GM12878 (cell line): Measurements from ENCODE around the gene SPRYD7. TPM values are rescaled to one million over a fixed set of nuclear protein-coding genes. Genes with fewer than 3 reads are reported as not detected.

Source experiments
- ATAC-seq: fragments of 200-7000 bp; cut with Tn5 transposase; 3 replicates; pipeline ENCODE4 v1.9.1; 2020; ENCODE audit warnings: mild to moderate bottlenecking, moderate library complexity
- BruUV-seq: library from RNA; stranded (reverse); fragments of 400-500 nt; replicated peaks from 2 replicates; lab custom pipeline; 2021; lab: Mats Ljungman, UMichigan
- CTCF ChIA-PET: fragments of 300-600 bp; sonication (Branson Sonifier 250); formaldehyde crosslinking; extraction: SDS; loops from one replicate; lab custom pipeline; 2021; ENCODE audit warnings: inconsistent platforms; lab: Yijun Ruan, JAX
- POLR2A ChIA-PET: fragments of 350-600 bp; formaldehyde crosslinking; extraction: SDS; loops from one replicate; lab custom pipeline; 2021; ENCODE audit warnings: inconsistent platforms; lab: Charles Lee
- RAD21 ChIA-PET: fragments of 300-600 bp; sonication (Branson Sonifier 250); formaldehyde crosslinking; loops from one replicate; lab custom pipeline; 2023; ENCODE audit warnings: antibody characterized with exemption; ENCODE audit not compliant: unreplicated experiment; lab: Charles Lee
- SMC1A ChIA-PET: fragments of 300-600 bp; sonication (Branson Sonifier 250); formaldehyde crosslinking; loops from one replicate; lab custom pipeline; 2023; ENCODE audit not compliant: unreplicated experiment, uncharacterized antibody; lab: Charles Lee
- DNase-seq: peaks from one replicate; pipeline ENCODE4 v3.0.0-alpha.2; 2011; ENCODE audit warnings: low read depth, low spot score
- FAIRE-seq: peaks from 3 replicates; lab custom pipeline; 2011; peaks lifted over from hg19 to GRCh38; lab: Jason Lieb, UNC
- H2AFZ ChIP-seq: 2 replicates; pipeline ENCODE4 v1.6.0; 2011; ENCODE audit warnings: low read depth, low read length, control low read depth; ENCODE audit not compliant: control insufficient read depth
- H3K27ac ChIP-seq: 2 replicates; pipeline ENCODE4 v1.5.1; 2011; ENCODE audit warnings: control low read depth; ENCODE audit not compliant: control insufficient read depth, insufficient read depth
- H3K27me3 ChIP-seq, 2 experiments: replicated peaks in 1 of 2; 2 replicates each; pipeline versions ENCODE4 v1.6.0 to v1.6.1; 2011; ENCODE audit warnings: low read length in 1 of 2; ENCODE audit not compliant: control insufficient read depth in 2 of 2, insufficient read depth in 2 of 2
- H3K36me3 ChIP-seq, 2 experiments: 2 replicates each; pipeline ENCODE4 v1.5.1; 2011; ENCODE audit warnings: low read length in 1 of 2; ENCODE audit not compliant: control insufficient read depth in 2 of 2, insufficient read depth in 2 of 2
- H3K4me1 ChIP-seq: 2 replicates; pipeline ENCODE4 v1.6.1; 2011; ENCODE audit warnings: mild to moderate bottlenecking, low read length, moderate library complexity, mixed read lengths; ENCODE audit not compliant: control insufficient read depth, insufficient read depth
- H3K4me2 ChIP-seq: 2 replicates; pipeline ENCODE4 v1.6.0; 2011; ENCODE audit warnings: control low read depth; ENCODE audit not compliant: control insufficient read depth, insufficient read depth
- H3K4me3 ChIP-seq: fragments of 200-600 bp; sonication (generic); 2 replicates; pipeline ENCODE4 v1.5.1; 2016
- H3K79me2 ChIP-seq: 2 replicates; pipeline ENCODE4 v1.6.0; 2011; ENCODE audit warnings: low read length; ENCODE audit not compliant: control insufficient read depth, insufficient read depth
- H3K9ac ChIP-seq: 2 replicates; pipeline ENCODE4 v1.8.0; 2011; ENCODE audit warnings: low read length, control low read depth, mixed read lengths; ENCODE audit not compliant: control insufficient read depth, insufficient read depth
- H3K9me3 ChIP-seq: replicated peaks from 3 replicates; pipeline ENCODE4 v1.5.1; 2011; ENCODE audit warnings: mild to moderate bottlenecking, low read length; ENCODE audit not compliant: control insufficient read depth, insufficient read depth
- H4K20me1 ChIP-seq: 2 replicates; pipeline ENCODE4 v1.6.0; 2011; ENCODE audit not compliant: control insufficient read depth, insufficient read depth
- ATF2 ChIP-seq: IDR thresholded peaks from 2 replicates; pipeline ENCODE4 v1.6.1; 2012; ENCODE audit warnings: low read length, inconsistent platforms
- ATF7 ChIP-seq: fragments of 450-650 bp; IDR thresholded peaks from 2 replicates; pipeline ENCODE4 v1.6.1; 2016; ENCODE audit warnings: low read depth, mild to moderate bottlenecking
- CBX3 ChIP-seq: fragments of 200-600 bp; sonication (generic); IDR thresholded peaks from 2 replicates; pipeline ENCODE4 v1.6.1; 2016; ENCODE audit warnings: low read depth, borderline replicate concordance
- CREM ChIP-seq: IDR thresholded peaks from 2 replicates; pipeline ENCODE4 v1.6.1; 2014; ENCODE audit warnings: antibody characterized with exemption, low read depth
- EZH2 ChIP-seq: IDR thresholded peaks from 2 replicates; pipeline ENCODE4 v1.6.1; 2012; ENCODE audit warnings: low read depth, mild to moderate bottlenecking, control low read depth, inconsistent platforms, low read length, borderline replicate concordance; ENCODE audit not compliant: control insufficient read depth
- FOXM1 ChIP-seq: IDR thresholded peaks from 2 replicates; pipeline ENCODE4 v1.6.1; 2012; ENCODE audit warnings: low read depth, mild to moderate bottlenecking, inconsistent platforms, low read length, moderate library complexity
- JUNB ChIP-seq: IDR thresholded peaks from 2 replicates; pipeline ENCODE4 v1.6.1; 2016; ENCODE audit warnings: antibody characterized with exemption, mild to moderate bottlenecking
- LARP7 ChIP-seq: fragments of 450-650 bp; IDR thresholded peaks from 2 replicates; pipeline ENCODE4 v1.6.1; 2017; ENCODE audit warnings: mild to moderate bottlenecking
- MEF2A ChIP-seq: IDR thresholded peaks from 2 replicates; pipeline ENCODE4 v1.6.1; 2011; ENCODE audit warnings: low read depth, mild to moderate bottlenecking, low read length, moderate library complexity; ENCODE audit not compliant: insufficient read depth
- MEF2B ChIP-seq: fragments of 450-650 bp; IDR thresholded peaks from 2 replicates; pipeline ENCODE4 v1.6.1; 2018; ENCODE audit warnings: mild to moderate bottlenecking, moderate library complexity; ENCODE audit not compliant: partially characterized antibody, poor library complexity, severe bottlenecking
- MXI1 ChIP-seq: fragments of 150-350 bp; IDR thresholded peaks from 2 replicates; pipeline ENCODE4 v1.6.1; 2011; ENCODE audit warnings: low read depth, mild to moderate bottlenecking, inconsistent platforms, low read length, improper control_type of control experiment
- NFIC ChIP-seq: IDR thresholded peaks from 2 replicates; pipeline ENCODE4 v1.6.1; 2012; ENCODE audit warnings: low read depth, mild to moderate bottlenecking, inconsistent platforms, low read length, moderate library complexity
- POLR2A ChIP-seq: IDR thresholded peaks from 2 replicates; pipeline ENCODE4 v1.6.1; 2011; ENCODE audit warnings: low read depth, mild to moderate bottlenecking, low read length
- SKIL ChIP-seq: fragments of 450-650 bp; IDR thresholded peaks from 2 replicates; pipeline ENCODE4 v1.6.1; 2017; ENCODE audit warnings: mild to moderate bottlenecking, low read depth, inconsistent platforms; ENCODE audit not compliant: poor library complexity, severe bottlenecking
- SPI1 ChIP-seq: IDR thresholded peaks from 2 replicates; pipeline ENCODE4 v1.6.1; 2011; ENCODE audit warnings: low read depth, mild to moderate bottlenecking, low read length, moderate library complexity, borderline replicate concordance; ENCODE audit not compliant: insufficient read depth
- SRF ChIP-seq, 2 experiments: IDR thresholded peaks; 2 replicates each; pipeline ENCODE4 v1.6.1; 2011; ENCODE audit warnings: low read depth in 2 of 2, low read length in 2 of 2, mild to moderate bottlenecking in 1 of 2, moderate library complexity in 1 of 2
- ZBTB33 ChIP-seq: fragments of 450-650 bp; IDR thresholded peaks from 2 replicates; pipeline ENCODE4 v1.6.1; 2017; ENCODE audit warnings: mild to moderate bottlenecking
- ZNF207 ChIP-seq: fragments of 450-650 bp; IDR thresholded peaks from 2 replicates; pipeline ENCODE4 v1.6.1; 2014; ENCODE audit warnings: antibody characterized with exemption, mild to moderate bottlenecking, borderline replicate concordance
- WGBS: methylation state at CpG from one replicate; pipeline ENCODE4 v1.1.6; 2016; ENCODE audit warnings: low lambda C conversion rate; ENCODE audit not compliant: insufficient replicate concordance, insufficient coverage; ENCODE audit errors: missing lambda C conversion rate; 5-methylcytosine and 5-hydroxymethylcytosine counted together
- in situ Hi-C: fragments of 300-500 bp; cut with MboI; formaldehyde crosslinking; loops from 9 replicates; pipeline ENCODE4 v1.14.3; 2018; ENCODE audit warnings: mixed read lengths
- intact Hi-C: fragments of 100-400 bp; cut with micrococcal nuclease; formaldehyde crosslinking; loops from one replicate; pipeline ENCODE4 v1.14.2; 2022; ENCODE audit not compliant: unreplicated experiment
- polyA plus RNA-seq, 11 experiments: library from polyadenylated mRNA; depleted of rRNA in 4 of 11; unstranded in 6 of 11; stranded (reverse) in 5 of 11; fragments of >200 nt; fragmentation: Nextera tagmentation in 4 of 11; fragmentation: Illumina TruSeq in 1 of 11; extraction: Ambion mirVana in 4 of 11; extraction: Trizol in 1 of 11; gene quantifications; 1 replicate in 1 of 11; 2 replicates in 10 of 11; pipeline versions ENCODE4 v1.2.1 to v1.2.3, GENCODE V29; 2011 to 2016; ENCODE audit warnings: inconsistent platforms in 2 of 11, missing spikeins in 2 of 11, low read depth in 1 of 11
- total RNA-seq, 4 experiments: library from RNA; depleted of rRNA in 3 of 4; stranded (reverse); fragments of >200 nt in 3 of 4; fragmentation: Illumina TruSeq in 1 of 4; extraction: Trizol in 1 of 4; gene quantifications; 2 replicates each; pipeline versions ENCODE4 v1.2.1 to v1.2.3, GENCODE V29; 2013 to 2021

SPRYD7 gene
- total and polyA plus RNA-seq, 10 of the 15 experiments (the other 5 are each of a cell fraction or from before 2014, with no cell fraction given): 5.3 to 18.7 (median 9.6) TPM

- H3K4me1 ChIP-seq: peaks cover 5% of the 10 kb centered on the region
- H3K36me3 ChIP-seq: peaks cover 0 to 11% of the 10 kb centered on the region in 2 experiments; a peak in 1 of 4 replicates
- no peak overlapping the region for H3K4me3 ChIP-seq
- FAIRE-seq: peak; percentile 61
- H3K9me3 ChIP-seq: peaks cover 4% of the 10 kb centered on the region; the same call in 2 of the 3 replicates
- TF ChIP-seq SRF (IDR thresholded peaks at IDR 0.05; ENCODE audit: low read depth in 2 of 2, low read length in 2 of 2) (no peak), EZH2 (no peak), ZBTB33 (no peak), ATF7 (peak; percentile 83), ZNF207 (no peak), FOXM1 (no peak; the same call in 1 of the 2 replicates), CBX3 (no peak), MEF2B (no peak), MXI1 (no peak), POLR2A (no peak), MEF2A (0 out of 2 replicates have a peak, but pooled peaks have one; percentile 25), SKIL (peak; percentile 14), ATF2 (peak; percentile 41; the same call in 1 of the 2 replicates), JUNB (peak; percentile 31; the same call in 1 of the 2 replicates), SPI1 (no peak), LARP7 (no peak), NFIC (0 out of 2 replicates have a peak, but pooled peaks have one; percentile 27), CREM (0 out of 2 replicates have a peak, but pooled peaks have one; percentile 19)
- H4K20me1 ChIP-seq: no peaks in the 10 kb centered on the region
- ChIA-PET POLR2A (interaction anchor here (0.6 to 1.9 kb wide), 2 partner anchors 10 to 334 kb away, joined by 6 to 12 read pairs; partner anchors contain the start of gene SPRYD7), CTCF (interaction anchor here (0.6 to 1.0 kb wide), 2 partner anchors 10 to 26 kb away, joined by 3 to 6 read pairs; partner anchors contain the start of gene SPRYD7), SMC1A (interaction anchor here (0.7 to 1.5 kb wide), 2 partner anchors 11 to 497 kb away, joined by 3 read pairs; partner anchors contain the start of gene SPRYD7), RAD21 (interaction anchor here (1.2 kb wide), 1 partner anchor 11 kb away, joined by 7 read pairs; the partner anchor contains the start of gene SPRYD7)
- BruUV-seq: no TSS peak
- H2AFZ ChIP-seq: no peak overlapping the region
- no peaks in the 10 kb centered on the region for H3K27me3 ChIP-seq
- in situ Hi-C loops (no loop called here), intact Hi-C loops (no loop called here)
- ATAC-seq: peak; percentile 86
- H3K27ac ChIP-seq: no peak overlapping the region
- no peak overlapping the region for H3K9ac ChIP-seq
- no peak for DNase-seq
- H3K79me2 ChIP-seq: no peaks in the 10 kb centered on the region
- WGBS: 47% methylated on average over 2 of the region's 2 CpGs
- no peak overlapping the region for H3K4me2 ChIP-seq
Observed at GRCh38 chr13:49925881-49926418, 10.2 kb downstream of the SPRYD7 start.
